Testis (tissue), 2 donors: ENCODE data around the gene MORN2.
"Not testable (repeated sequence)": the region's sequence is repeated elsewhere in the genome, so short reads cannot be mapped to it uniquely, and the experiment has no call there.

Source experiments
- POLR2A ChIP-seq: fragments of 450-650 bp; IDR thresholded peaks from one replicate; pipeline ENCODE4 v1.6.1; 2017; ENCODE audit warnings: antibody characterized with exemption, mild to moderate bottlenecking, moderate library complexity
- TF ChIP-seq, protein P1 (sequence below), 3 experiments: fragments of 450-650 bp in 2 of 3; fragments of 200-600 bp in 1 of 3; sonication (generic) in 1 of 3; IDR thresholded peaks; one replicate each; pipeline ENCODE4 v1.5.1; 2016 to 2019; ENCODE audit warnings: antibody characterized with exemption in 3 of 3, mild to moderate bottlenecking in 2 of 3, moderate library complexity in 1 of 3

DNA sequence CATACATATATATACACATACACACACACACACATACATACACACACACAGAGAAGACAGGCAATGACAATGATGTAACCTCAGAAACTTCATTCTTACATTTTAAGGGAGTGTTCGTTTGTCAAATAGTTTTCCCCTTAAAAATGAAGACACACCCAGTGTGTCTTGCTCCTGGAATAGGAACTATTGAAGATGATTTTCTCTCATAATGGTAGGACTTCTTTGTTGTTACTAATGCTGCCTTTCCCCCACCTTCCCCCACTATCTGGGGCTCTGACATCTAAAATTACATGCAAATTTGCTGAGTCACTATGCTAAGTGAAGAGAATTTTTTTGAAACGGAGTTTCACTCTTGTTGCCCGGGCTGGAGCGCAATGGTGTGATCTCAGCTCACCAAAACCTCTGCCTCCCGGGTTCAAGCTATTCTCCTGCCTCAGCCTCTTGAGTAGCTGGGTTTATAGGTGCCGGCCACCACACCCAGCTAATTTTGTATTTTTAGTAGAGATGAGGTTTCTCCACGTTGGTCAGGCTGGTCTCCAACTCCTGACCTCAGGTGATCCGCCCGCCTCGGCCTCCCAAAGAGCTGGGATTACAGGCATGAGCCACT, 48.1 kb upstream of the MORN2 start:
- TF ChIP-seq, protein P1, sequence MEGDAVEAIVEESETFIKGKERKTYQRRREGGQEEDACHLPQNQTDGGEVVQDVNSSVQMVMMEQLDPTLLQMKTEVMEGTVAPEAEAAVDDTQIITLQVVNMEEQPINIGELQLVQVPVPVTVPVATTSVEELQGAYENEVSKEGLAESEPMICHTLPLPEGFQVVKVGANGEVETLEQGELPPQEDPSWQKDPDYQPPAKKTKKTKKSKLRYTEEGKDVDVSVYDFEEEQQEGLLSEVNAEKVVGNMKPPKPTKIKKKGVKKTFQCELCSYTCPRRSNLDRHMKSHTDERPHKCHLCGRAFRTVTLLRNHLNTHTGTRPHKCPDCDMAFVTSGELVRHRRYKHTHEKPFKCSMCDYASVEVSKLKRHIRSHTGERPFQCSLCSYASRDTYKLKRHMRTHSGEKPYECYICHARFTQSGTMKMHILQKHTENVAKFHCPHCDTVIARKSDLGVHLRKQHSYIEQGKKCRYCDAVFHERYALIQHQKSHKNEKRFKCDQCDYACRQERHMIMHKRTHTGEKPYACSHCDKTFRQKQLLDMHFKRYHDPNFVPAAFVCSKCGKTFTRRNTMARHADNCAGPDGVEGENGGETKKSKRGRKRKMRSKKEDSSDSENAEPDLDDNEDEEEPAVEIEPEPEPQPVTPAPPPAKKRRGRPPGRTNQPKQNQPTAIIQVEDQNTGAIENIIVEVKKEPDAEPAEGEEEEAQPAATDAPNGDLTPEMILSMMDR (IDR thresholded peaks at IDR 0.05) = not testable (repeated sequence)
- TF ChIP-seq POLR2A = not testable (repeated sequence)
